Measurements from ENCODE around the gene DIO1. TPM values are rescaled to one million over a fixed set of nuclear protein-coding genes. Genes with fewer than 3 reads are reported as not detected.

DIO1 gene
- total RNA-seq, 2 experiments from 2014 or later = not detected

Other genes starting within 250 kb of the DIO1 start
- not detected for gene GLIS1, start 155.0 kb upstream of the DIO1 start, total RNA-seq
- 10 to 100 TPM; 23.2 to 24.7 TPM for gene NDC1, start 55.9 kb upstream of the DIO1 start, total RNA-seq
- gene YIPF1, start 4.4 kb upstream of the DIO1 start, total RNA-seq = 10 to 100 TPM; 17.8 to 19.7 TPM
- gene IFT25, start 51.5 kb downstream of the DIO1 start, total RNA-seq = 10 to 100 TPM; 60.2 to 63.2 TPM
- 10 to 100 TPM; 19.9 to 20.8 TPM for gene LRRC42, start 52.2 kb downstream of the DIO1 start, total RNA-seq
- gene LDLRAD1, start 124.0 kb downstream of the DIO1 start, total RNA-seq = not detected
- gene TMEM59, start 159.0 kb downstream of the DIO1 start, total RNA-seq = 100 to 1,000 TPM; 278 to 280 TPM
- 10 to 100 TPM; 11.5 to 13.5 TPM for gene TCEANC2, start 159.4 kb downstream of the DIO1 start, total RNA-seq